ENCODE measurements around the gene SLC35F1.

The SLC35F1 gene

DNA sequence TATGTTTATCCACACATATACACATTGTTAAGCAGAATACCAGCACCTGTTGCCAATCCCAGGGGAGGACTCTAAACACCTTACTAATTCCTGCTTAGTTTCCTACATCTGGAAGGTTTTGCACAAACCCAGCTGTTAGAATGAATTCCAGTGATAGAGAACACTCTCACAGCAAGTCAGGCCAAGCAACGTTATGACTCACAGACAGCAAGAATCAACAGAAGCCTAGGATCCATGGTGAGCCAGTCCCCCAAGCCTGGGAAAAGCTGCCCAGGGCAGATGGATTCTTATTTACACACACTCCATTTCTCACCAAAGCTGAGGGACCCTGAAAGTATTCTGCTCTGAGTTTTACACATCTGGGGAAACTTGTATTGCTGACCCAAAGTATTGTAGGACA is 291.7 kb downstream of the SLC35F1 start:
- no peak for DNase-seq (ENCODE audit: low spot score)

DNA sequence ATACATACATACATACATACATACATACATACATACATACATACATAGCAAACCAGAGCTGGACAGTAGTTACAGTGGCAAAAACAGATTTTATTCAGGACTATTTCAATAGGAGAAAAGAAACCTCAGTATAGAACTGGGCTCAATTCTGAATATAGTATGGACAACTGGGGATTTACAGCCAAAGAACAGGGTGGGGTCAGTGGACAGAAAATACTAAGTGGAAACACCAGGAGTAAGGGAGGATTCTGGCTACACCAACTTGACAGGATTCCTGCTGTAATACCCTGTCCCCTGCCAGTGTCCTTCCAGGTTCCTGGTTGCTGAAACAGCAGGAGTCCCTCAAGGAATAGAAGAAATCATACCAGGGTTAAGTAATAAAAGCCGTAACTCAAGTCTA is 293.1 kb downstream of the SLC35F1 start:
- no peak for DNase-seq (ENCODE audit: low spot score)

DNA sequence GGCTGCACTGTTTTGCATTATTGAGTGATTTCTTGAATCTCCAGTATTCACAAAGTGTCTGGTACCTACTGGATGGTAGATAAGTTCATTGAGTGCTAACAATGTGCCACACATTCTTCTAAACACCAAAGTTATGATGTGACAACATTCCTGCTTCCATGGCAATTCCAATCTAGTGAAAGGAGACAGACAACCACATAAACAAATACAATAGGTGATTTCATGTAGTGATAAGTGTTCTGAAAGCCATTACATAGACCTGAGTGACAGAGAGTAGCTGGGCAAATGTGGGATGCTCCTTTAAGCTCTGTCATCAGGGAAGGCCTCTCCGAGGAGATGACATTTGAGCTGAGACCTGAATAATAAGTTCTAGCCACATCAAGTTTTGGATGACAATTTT is 295.5 kb downstream of the SLC35F1 start:
- DNase-seq (ENCODE audit: low spot score) = no peak

DNA sequence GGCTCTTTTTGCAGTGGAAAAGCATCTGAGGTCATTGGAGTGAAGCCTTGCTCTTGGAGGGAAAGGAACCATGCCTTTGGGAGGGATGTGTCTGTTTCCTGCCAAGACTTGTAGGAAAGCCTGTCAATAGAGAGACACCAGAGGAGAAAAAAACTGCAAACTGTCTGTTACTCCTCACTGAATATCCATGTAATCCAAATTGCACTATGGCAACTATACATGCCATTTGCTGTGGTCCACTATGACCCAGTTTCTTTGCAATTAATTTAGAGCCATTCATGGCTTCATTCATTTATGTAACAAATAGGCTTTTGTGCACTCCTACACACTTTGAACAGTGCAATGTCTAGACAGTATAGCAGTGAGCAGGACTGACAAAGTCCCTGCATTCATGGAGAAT is 296.5 kb downstream of the SLC35F1 start:
- DNase-seq (ENCODE audit: low spot score) = no peak

DNA sequence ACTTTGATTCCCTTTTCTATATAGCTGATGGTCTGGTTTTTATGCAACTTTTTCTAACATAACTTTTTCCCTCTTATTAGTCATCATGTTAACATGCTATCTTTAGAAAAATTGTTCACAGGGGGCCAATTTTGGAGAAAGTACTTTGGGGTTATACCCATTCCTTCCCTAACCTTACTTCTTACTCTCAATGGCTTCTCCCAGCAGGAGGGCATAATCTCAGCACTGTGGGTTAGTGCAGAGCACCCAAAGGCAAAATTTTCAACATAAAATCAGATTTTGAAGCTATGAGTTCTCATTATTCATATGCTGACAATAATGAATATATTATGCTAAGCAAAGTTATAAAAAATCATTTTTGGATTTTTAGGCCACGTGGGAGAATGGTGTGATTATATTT is 299.2 kb downstream of the SLC35F1 start:
- DNase-seq (ENCODE audit: low spot score) = no peak

DNA sequence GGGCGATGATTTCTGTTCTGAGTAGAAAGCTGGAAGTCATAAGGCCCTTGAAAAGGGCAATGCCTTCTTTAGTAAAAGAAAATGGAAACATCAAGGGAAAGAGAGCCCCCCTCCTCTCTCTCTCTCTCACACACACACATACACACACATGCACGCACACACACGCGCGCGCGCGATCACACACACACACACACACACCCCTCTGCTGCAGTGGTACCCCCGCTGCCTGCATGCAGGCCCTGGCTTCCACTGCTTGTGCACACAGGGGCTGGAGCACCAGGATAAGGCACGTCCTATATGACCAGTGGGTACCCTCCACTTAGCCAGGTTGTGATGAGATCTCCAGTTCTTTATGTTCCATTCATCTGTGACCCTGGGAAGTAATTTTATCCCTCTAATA is 300.9 kb downstream of the SLC35F1 start:
- no peak for DNase-seq (ENCODE audit: low spot score)

DNA sequence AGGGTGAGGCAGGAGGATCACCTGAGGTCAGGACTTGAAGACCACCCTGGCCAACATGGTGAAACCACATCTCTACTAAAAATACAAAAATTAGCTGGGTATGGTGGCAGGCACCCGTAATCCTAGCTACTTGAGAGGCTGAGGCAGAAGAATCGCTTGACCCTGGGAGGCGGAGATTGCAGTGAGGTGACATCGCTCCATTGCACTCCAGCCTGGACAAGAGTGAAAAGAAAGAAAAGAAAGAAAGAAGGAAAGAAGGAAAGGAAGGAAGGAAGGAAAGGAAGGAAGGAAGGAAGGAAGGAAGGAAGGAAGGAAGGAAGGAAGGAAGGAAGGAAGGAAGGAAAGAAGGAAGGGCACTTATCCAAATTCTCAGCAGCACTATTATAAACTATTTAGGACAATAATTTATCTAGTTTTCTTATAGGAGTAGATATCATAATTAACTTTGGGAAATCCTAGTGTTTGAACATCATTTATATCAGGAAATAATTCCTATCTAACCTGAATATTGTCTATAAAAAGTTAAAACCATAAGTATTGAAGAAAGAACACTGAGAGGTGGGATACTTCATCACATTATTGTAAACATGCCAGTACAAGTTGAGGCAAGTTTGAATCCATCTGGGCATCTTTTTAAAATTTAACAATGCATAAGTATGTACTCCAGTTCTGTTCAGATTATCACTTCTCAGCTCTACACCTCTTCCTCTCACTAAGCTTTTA is 305.5 kb downstream of the SLC35F1 start:
- DNase-seq (ENCODE audit: low spot score) = no peak

DNA sequence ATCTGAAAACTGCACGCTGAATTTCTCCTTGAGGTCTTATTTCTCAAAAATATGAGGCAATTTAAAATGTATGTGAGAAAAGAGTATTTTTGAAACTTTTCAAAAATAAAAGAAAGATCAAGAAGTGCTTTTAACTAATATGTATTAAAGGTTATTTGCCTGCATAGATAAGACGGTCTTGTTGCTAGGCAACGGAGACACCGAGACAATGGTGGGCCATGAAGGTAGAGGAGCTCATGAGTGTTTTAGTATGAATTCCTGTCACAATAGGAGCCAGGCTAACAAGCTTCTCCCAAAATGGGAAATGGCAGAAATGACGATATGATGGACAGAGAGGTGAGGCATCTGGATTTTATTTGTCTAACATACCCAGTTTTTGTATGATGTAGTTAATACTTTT is 308.2 kb downstream of the SLC35F1 start:
- DNase-seq (ENCODE audit: low spot score) = no peak

DNA sequence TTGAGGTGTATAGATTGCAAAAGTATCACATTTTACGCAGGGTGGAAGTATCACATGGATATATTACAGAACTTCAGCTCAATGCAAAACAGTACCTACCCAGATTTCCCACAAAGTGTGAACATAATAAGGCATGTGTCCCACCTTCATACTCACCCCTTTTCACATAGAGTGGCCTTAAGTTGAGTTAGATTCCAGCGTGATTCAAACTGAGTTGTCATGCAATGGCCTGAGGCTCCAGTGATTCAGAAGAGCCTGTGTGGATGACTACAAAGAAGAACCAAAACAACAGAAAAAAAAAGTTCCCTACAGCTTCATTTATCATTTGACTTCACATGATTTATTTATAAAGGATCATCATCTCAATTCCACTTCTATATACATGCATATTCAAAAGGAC is 309.7 kb downstream of the SLC35F1 start:
- DNase-seq (ENCODE audit: low spot score) = no peak

DNA sequence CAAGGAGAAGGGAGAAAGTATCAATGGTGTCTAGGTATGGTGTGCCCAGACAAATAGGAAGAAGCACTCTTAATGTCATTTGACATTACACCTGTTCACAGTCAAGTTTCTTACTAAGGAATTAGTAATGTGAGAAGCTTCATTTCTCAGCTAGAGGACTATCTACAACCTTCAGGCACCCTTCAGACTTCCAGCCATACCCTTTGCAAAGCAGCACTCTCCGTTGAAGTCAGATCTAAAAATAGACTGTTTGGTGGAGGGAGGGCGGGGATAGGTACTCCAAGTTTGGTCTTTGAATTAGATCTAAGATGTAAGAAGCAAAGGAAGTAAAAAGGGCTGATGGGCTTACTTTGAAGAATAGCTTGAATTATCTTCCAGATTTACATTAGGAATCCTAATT is 311.1 kb downstream of the SLC35F1 start:
- DNase-seq (ENCODE audit: low spot score) = no peak

DNA sequence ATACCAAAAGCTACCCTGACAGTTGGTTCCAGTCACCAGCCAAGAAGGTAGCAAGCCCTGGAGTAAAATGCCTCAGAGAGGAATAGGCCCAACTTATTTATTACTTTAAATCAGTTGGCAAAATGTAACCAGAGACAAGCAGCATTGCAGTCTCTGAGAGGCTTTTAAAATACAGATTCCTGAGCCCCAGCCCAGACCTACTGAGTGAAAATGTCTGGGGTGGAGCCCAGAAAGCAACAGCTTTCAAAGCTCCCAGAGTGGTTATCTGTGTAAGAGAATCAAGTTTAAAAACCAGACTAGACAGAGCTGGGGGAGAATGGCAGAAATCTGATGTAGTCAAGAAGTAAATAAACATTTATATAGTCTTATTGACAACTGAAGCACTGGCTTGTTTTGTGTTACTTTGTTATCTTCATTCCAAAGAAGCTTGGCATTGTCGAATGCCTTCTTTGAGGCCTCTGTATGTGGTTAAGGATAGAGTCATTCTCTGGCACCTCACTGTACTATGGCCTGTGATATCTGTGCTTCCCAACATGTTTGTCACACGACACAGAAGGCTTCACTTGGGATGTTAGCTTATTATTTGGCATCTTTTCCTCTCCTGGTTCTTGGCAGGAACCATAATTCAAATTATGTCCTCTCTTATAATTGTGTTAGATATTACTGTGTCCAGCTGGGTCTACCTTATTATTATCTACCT is 313.5 kb downstream of the SLC35F1 start:
- no peak for DNase-seq (ENCODE audit: low spot score)

DNA sequence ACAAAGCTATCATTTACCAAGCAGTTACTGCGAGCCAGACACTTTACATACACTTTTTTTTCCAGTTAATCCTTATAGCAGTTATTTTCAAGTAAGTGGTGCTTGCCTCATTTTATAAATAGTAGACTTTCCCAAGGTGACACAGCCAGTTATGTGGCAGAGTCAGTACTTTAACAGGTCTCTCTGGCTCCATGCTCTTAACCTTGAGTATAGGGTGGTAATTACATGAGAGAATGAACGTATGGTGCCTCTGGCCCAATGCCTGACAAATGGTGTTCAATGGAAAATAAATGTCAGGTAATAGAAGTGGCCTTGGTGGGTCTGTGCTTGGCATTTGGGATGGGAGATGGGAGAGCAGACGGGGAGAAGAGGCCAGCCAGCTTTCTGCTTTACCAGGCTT is 316.3 kb downstream of the SLC35F1 start:
- DNase-seq (ENCODE audit: low spot score) = no peak

DNA sequence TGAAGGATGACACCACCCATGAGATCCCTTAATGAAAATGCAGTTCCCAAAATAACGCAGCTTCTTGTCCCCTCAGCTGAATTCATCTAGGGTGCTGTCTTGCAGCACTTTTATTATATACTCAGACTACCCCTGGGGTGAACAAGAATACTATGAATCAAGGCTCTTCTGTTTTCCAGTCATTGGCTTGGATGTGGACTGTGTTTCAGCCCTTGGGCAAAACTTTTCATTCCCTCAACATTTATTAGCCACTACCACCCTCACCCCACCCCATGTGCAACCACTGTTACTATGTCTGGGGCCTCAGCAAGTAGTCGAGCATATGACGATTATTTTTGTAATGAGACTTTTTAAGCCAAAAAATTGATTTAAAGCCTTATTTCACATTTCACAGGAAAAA is 321.8 kb downstream of the SLC35F1 start:
- no peak for DNase-seq (ENCODE audit: low spot score)

DNA sequence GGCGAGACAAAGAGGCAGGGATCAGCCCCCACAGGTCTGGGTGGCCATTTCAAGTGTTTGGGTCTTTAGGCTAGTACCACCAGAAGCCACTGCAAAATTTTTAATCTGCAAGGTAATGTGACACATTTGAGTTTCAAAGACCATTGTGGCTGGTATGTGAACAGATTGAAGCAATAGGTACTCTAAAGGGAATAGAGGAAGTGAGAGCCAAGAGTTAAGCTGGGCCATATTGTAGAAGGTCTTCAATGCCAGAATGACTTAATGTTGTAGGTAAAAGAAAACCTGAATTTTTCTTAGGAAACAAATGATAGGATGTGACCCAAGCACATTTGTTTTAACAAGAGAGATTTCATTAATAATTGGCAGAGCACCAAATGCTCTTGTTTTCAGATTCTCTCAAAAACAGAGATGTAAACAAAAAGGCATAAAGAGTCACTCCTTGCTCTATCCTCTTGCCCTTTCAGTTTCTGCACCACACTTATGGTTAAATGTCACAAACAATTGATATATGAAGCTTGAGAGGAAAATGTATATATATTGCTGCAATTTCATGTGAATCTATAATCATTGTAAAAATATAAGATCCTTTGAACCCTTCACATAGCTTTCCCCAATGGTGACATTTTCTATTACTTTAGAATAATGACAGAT is 333.9 kb downstream of the SLC35F1 start:
- DNase-seq (ENCODE audit: low spot score) = no peak

DNA sequence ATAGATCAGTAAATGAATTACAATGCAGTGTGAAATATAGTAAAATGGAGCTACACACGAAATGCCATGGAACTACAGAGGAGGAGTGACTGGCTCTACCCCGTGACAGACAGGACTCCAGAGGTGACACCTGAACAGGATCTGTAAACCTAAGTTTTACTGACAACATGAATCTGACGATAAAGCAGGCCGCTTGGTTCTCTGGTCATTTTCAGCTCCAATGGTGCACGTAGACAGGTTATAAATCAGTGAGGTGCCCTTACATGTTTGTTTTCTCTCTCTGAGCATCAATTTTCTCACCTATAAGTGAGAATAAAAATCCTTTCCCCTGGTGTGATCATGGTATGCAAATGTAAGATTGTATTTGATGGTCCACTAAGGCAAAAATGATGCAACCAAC is 339.3 kb downstream of the SLC35F1 start:
- no peak for DNase-seq (ENCODE audit: low spot score)

DNA sequence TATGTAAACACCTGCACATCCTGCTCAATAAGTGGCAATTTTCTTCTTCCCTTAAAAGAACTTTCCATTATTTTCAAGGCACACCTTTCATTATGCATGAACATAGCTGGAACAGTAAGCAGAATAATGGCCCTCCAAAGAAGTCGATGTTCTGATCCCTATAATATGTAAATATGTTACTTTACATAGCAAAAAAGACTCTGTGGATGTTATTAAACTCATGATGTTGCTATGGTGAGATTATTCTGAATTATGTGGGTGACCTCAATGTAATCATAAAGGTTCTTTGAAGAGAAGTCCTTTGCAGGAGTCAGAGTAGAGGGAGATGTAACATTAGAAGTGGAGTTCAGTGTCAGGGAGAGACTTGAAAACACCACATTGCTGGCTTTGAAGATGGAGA is 341.1 kb downstream of the SLC35F1 start:
- DNase-seq (ENCODE audit: low spot score) = no peak

DNA sequence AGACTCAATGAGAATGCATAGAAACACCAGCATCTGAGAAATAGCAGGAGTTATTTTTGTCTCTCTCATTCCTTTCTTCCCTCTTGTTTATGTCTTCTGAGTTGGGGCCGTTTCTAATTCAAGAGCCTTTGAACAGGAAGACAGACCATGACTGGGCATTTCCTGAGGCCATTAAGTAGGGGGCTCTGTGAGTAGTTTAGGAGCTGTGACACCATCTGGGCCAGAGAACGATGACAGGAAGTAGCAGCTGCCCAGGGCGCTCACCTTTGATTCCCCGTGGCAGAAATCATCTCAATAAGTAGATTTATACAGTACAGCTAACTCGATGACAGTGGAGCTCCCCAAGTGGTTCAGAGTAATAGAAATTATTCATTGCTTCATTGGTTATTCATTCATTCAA is 342.6 kb downstream of the SLC35F1 start:
- no peak for DNase-seq (ENCODE audit: low spot score)

DNA sequence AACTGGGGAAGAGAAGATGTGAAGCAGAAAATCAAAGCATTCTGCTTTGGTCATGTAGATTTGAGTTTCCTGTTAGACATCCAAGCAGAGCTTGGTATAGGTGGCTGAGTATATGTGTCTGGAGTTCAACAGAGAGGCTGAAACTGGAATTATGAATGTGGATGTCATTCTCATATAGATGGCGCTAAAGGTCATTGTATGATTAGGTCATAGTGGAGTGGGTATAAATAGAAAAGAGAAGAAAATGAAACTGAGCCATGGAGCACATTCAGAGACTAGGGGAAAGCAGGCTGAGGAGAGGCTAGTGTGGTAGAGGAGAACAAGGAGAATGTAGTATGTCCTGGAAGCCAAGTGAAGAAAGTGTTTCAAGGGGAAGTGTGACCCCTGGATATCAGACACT is 345.4 kb downstream of the SLC35F1 start:
- no peak for DNase-seq (ENCODE audit: low spot score)

DNA sequence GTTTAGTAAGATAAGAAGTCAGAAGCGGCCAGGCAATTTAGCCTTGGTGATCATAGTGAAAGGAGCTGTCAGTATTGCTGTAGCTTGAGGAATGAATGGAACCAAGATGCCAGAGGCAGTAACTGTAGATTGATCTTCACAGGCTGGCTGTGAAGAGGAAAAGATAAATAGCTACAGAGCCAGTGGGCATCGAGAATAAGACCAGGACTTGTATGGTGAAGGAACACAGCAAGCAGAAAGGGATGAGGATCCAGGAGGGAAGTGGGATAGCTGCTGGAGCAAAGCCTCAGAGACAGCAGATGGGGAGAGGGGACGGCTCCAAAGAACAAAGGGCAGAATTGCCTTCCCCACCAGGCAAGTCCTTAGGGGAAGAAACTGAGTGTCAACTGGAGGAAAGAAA is 346.7 kb downstream of the SLC35F1 start:
- DNase-seq (ENCODE audit: low spot score) = no peak

DNA sequence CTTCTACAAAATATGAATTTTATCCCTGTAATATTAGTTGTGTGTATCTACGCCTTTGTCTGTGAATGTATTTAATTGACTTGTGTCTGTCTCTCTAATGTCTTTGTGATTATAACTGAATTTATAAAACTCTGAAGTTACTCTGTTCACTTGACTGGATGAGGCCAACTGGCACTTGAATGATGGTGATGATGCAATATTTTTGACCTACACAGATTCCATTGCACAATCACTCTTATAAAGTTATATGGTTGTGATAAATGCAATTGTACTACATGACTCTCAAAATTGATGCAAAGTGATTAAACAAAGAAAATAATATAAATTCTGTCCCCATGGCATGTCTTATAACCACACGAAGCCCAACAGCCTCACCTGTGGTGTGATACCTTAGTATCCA is 353.8 kb downstream of the SLC35F1 start:
- DNase-seq (ENCODE audit: low spot score) = no peak

DNA sequence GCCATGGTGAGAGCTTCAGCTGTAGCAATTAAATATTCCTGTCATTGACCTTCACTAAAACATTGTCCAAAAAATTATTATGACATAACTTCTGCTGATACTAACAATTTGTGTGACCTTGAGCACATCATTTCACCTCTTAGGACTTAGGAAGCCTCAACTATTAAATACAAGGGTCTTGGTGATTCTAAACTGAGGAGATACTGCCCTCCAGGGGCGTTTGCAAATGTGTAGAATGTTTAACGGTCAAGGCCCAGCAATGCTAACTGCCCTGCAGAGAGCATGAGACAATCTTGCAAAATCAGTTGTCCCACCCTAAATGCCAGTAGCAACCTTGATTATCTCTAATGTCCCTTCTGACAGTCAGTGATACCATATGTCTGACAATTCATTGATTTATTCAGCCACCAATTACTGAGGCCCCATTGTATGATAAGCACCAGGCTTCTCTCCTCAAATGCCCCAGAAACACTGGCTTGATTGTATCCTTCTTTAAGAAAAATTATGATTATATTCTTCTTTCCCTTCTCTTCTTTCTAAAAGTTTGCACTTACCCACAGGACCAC is 356.9 kb downstream of the SLC35F1 start:
- no peak for DNase-seq (ENCODE audit: low spot score)

DNA sequence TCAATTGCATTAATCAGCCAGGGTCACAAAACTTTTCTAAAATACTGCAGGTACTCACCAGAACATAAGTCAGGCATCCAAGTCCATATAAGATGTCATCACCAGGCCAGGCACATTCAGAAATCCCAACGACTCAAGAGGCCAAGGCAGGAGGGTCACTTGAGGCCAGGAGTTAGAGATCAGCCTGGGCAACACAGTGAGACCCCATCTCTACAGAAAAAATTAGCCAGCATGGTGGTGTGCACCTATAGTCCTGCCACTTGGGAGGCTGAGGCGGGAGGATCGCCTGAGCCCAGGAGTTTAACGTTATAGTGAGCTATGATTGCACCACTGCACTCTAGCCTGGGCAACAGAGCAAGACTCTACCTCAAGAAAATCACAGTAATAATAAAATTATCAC is 362.6 kb downstream of the SLC35F1 start:
- no peak for DNase-seq (ENCODE audit: low spot score)

DNA sequence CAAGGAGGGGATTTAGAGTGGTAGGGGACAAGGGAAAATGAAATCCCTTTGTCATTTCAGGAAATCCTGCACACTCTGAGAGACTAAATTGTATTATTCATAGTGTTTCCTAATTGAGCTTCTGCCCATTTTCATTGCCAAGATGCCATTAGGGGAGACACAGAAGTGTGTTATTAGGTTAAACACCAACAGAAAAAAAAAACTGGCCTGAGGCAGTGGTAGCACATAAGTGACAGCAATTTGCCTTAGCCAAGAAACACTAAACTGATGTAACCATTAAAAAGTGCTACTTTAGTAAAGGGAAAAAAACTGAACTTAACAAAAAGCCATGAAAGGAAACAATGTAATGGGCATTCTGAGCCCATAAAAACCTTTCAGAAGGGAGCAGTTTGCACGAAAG is 370.6 kb downstream of the SLC35F1 start:
- DNase-seq (ENCODE audit: low spot score) = no peak
